HUES48 (cell line): Measurements from ENCODE around the gene NDST1.

Experiments
- H3K27ac ChIP-seq: one replicate; pipeline ENCODE4 v1.7.0; 2013; ENCODE audit warnings: low read depth, low read length, inconsistent platforms
- H3K27me3 ChIP-seq: 2 replicates; pipeline ENCODE4 v1.6.1; 2013; ENCODE audit warnings: mild to moderate bottlenecking, low read length; ENCODE audit not compliant: control insufficient read depth, insufficient read depth
- H3K36me3 ChIP-seq: 2 replicates; pipeline ENCODE4 v1.6.1; 2013; ENCODE audit warnings: low read length; ENCODE audit not compliant: control insufficient read depth, insufficient read depth
- H3K4me1 ChIP-seq: 2 replicates; pipeline ENCODE4 v1.6.1; 2013; ENCODE audit warnings: mild to moderate bottlenecking, low read length; ENCODE audit not compliant: control insufficient read depth, insufficient read depth
- H3K4me3 ChIP-seq: 2 replicates; pipeline ENCODE4 v1.5.1; 2013; ENCODE audit warnings: mild to moderate bottlenecking, low read depth, low read length
- H3K9ac ChIP-seq: 2 replicates; pipeline ENCODE4 v1.6.1; 2013; ENCODE audit warnings: mild to moderate bottlenecking, low read depth, low read length, moderate library complexity
- H3K9me3 ChIP-seq: 2 replicates; pipeline ENCODE4 v1.6.1; 2013; ENCODE audit warnings: low read length; ENCODE audit not compliant: control insufficient read depth, insufficient read depth

NDST1 gene

DNA sequence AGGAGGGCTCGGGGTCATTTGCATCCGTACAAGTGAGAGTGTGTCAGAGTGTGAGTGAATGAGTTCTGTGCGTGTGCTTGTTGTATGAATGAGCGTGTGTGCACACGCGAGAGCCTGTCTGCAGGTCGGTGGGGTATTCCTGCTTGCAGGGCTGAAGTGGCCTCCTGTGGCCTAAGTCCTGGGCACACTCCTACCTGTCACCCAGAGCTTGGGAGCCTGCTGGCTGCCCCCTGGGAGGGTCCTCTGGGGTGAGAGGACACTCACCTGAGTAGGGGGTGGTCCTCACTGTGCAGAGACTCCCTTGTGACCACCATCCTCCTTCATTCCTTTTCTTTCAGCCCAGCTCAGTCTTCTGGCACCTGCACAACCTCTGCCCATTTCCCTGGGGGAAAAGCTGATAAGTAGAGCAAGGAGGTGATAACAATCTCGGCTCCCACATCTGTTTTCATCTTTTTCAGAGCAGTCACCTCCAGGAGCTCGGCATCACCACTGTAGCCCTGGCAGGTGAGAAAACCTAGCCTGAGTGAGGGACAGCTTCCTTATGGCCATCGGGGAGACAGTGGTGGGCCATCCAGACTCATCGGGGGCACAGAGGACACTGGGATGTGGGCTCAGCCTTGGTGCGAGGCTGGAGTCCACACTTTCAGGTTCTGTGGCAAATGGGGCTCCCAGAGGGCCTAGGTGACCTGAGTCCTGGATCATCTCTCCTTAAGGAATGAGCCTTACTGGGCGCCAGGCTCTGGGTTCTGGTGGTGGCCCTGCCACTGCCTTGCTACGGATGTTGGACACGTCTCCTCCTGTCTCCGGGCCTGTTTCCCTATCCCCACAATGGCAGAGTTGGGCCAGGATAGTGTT, 93.8 kb downstream of the NDST1 start:
- H3K36me3 ChIP-seq = no peaks in the 10 kb centered on the region
- H3K9me3 ChIP-seq = no peaks in the 10 kb centered on the region
- H3K4me1 ChIP-seq = no peaks in the 10 kb centered on the region
- H3K9ac ChIP-seq = no peak overlapping the region
- H3K4me3 ChIP-seq = no peak overlapping the region
- H3K27me3 ChIP-seq = no peaks in the 10 kb centered on the region
- H3K27ac ChIP-seq = no peak overlapping the region

DNA sequence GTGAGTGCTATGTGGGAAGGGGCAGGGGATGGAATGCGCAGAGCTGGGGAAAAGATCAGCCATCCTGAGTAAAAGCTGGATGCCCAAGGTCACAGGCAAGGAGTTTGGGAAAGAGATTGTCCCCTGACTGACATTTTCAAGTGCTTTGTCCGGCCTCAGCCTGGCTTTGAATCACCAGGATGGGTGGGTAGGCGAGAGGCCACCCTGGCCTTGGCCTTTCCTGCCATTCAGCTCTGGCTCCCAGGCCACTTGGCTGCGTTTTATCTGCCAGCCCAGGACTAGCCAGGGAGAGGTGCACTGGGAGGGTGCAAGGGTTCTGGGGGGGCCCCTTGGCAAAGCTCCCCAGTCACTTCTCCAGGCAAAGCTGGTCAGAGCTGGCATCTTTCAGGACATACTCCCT, 95.1 kb downstream of the NDST1 start:
- no peaks in the 10 kb centered on the region for H3K36me3 ChIP-seq
- H3K4me3 ChIP-seq = no peak overlapping the region
- no peaks in the 10 kb centered on the region for H3K27me3 ChIP-seq
- H3K27ac ChIP-seq = no peak overlapping the region
- H3K9ac ChIP-seq = no peak overlapping the region
- H3K4me1 ChIP-seq = no peaks in the 10 kb centered on the region
- H3K9me3 ChIP-seq = no peaks in the 10 kb centered on the region

DNA sequence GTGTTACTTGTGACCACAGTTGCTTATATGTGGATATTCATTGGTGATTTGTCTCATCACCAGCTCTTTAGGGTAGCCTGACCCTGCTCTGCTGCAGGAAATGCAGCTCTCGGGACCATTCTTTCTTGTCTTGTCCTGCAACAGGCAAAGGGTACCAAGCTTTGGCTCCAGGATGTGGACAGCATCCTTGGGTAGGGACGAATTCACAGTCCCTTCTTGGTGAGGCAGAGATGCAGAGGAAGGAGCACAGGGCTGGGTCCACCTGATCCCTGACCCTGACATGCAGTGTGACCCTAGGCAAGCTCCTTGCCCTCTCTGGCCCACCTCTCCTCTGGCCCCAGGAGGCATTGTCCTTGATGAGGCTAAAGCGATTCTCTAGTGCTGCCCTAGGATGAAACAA, 95.6 kb downstream of the NDST1 start:
- no peaks in the 10 kb centered on the region for H3K27me3 ChIP-seq
- H3K4me1 ChIP-seq = no peaks in the 10 kb centered on the region
- H3K9ac ChIP-seq = no peak overlapping the region
- no peaks in the 10 kb centered on the region for H3K36me3 ChIP-seq
- H3K27ac ChIP-seq = no peak overlapping the region
- no peak overlapping the region for H3K4me3 ChIP-seq
- no peaks in the 10 kb centered on the region for H3K9me3 ChIP-seq

DNA sequence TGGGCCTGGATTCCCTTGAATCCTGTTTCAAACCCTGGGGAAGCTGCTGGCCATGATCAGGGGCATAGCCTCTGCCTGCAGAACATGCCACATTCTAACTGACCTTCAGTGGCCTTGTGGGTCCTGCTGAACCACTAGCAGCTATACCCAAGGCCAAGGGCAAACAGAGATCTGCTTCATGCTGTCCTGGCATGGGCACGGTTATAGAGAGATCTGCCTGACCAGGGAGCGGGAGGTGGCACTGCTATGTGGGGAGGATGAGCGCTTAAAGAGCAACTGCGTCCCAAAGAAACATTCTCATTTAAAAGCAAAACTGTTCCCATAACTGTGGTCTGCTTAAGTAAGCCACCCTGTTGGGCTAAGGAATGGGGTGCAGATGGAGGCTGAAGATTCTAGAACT, 96.1 kb downstream of the NDST1 start:
- Histone ChIP-seq H3K4me1 (no peaks in the 10 kb centered on the region), H3K9me3 (no peaks in the 10 kb centered on the region), H3K9ac (no peak overlapping the region), H3K27me3 (no peaks in the 10 kb centered on the region), H3K36me3 (no peaks in the 10 kb centered on the region), H3K4me3 (no peak overlapping the region), H3K27ac (no peak overlapping the region)

DNA sequence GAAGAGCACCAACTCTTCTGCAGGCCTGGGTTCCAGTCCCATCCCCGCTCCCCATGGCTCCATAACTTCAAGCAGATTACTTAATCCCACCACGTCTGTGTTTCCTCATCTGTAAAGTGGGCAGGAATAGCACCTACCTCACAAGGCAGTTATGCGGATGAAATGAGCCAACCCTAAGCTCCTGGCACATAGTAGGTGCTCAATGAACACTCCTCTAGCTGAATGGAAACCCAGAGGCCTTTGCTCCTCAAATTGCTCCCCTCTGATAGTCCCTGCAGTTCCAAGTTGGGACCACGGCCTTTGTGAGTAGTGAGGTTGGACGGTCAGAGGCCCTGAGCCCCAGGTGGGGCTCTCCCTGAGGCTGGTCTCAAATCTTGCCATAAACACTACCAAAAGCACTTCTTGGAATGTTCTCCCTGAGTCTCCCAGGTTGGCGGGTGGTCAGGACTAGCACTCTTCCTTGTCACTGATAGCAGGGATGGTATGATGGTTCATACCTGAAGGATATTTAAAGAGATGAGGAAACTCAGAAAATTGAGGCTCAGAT, 97.0 kb downstream of the NDST1 start:
- Histone ChIP-seq H3K36me3 (no peaks in the 10 kb centered on the region), H3K9ac (no peak overlapping the region), H3K4me3 (no peak overlapping the region), H3K27me3 (no peaks in the 10 kb centered on the region), H3K27ac (no peak overlapping the region), H3K4me1 (no peaks in the 10 kb centered on the region), H3K9me3 (no peaks in the 10 kb centered on the region)

DNA sequence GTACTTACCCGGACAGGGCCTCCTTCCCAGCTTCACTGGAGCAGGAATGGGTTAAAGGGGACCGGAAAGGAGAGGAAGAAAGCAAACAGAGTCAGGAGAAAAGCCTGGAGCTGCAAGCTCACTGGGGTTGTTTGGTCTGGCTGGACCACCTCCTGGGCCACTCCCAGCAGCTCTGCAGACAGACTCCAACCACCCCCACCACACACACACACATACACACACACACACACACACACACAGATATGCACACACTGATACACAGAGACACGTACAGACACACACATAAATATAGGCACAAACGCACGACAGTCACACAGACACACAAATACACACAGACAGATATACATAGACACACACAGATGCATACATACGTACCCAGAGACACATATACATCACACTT, 97.6 kb downstream of the NDST1 start:
- Histone ChIP-seq H3K9me3 (no peaks in the 10 kb centered on the region), H3K4me1 (no peaks in the 10 kb centered on the region), H3K9ac (no peak overlapping the region), H3K27me3 (no peaks in the 10 kb centered on the region), H3K4me3 (no peak overlapping the region), H3K36me3 (no peaks in the 10 kb centered on the region), H3K27ac (no peak overlapping the region)

DNA sequence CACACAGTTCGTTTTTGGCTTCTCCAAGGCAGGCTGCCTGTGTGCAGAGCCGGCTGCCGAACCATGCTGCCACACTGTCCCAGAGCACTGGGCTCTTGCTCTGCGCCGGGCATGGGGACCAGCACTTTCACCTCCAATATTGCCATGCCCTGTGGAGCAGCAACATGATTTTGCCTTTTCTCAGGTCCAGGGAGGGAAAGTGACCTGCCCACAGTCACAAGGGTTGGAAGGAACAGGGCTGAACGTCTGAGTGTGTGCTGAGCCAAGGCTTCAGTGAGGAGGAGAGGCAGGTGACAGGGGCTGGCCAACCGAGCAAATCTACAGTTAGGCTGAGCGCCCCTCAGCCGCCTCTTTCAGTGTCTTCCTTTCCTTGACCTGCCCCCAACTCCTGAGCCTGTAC, 98.5 kb downstream of the NDST1 start:
- Histone ChIP-seq H3K27me3 (no peaks in the 10 kb centered on the region), H3K9ac (no peak overlapping the region), H3K9me3 (no peaks in the 10 kb centered on the region)

DNA sequence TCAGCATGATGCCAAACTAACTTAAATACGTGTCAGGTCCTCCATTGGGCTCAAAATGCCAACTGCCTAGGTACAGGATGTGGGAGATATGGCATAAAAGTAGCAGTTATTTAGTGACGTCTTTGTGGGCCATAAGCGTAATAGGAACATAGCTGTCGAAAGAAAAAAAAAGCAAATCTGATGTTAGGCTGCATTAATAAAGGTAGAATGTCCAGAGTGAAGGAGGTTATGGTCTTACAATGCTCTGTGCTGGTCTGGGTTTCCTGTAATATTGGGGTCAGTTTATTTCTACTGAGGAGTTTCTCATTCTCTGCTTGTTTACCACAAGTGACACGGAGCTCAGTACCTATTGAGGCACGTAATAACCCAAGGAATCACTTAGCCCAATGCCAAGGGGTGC, 99.2 kb downstream of the NDST1 start:
- Histone ChIP-seq H3K4me3 (no peak overlapping the region), H3K9ac (no peak overlapping the region), H3K4me1 (no peaks in the 10 kb centered on the region), H3K36me3 (no peaks in the 10 kb centered on the region), H3K9me3 (no peaks in the 10 kb centered on the region), H3K27ac (no peak overlapping the region), H3K27me3 (no peaks in the 10 kb centered on the region)

More for the DNA sequence above, 98.5 kb downstream of the NDST1 start:
- H3K36me3 ChIP-seq = no peaks in the 10 kb centered on the region
- no peak overlapping the region for H3K27ac ChIP-seq
- H3K4me3 ChIP-seq = no peak overlapping the region
- no peaks in the 10 kb centered on the region for H3K4me1 ChIP-seq
